ENCODE data around the gene SMIM15. TPM values are rescaled to one million over a fixed set of nuclear protein-coding genes. Genes with fewer than 3 reads are reported as not detected.

SMIM15 gene
- total RNA-seq, 4 donors from 2014 or later, result 23.1 to 30.6 (median 28.8) TPM

DNA sequence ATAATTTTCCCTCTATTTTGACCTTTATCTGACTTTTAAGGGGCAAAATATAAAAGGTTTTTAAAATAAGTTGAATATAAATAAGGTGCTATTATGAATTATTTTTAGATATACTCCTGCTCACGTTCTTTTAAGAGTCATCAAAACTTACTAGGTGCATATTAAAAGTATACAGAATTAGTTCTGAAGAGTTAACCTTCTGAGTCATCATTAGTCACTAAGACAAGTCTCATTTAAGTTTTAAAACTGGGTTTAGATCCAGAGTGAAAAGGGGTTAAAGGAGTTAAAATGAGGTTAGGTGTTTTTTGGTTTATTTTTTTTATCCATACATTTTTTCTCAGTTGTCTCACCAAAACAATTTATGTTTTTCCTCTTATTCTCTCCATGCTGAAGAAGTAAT, 41.7 kb downstream of the SMIM15 start:
- DNase-seq (ENCODE audit: low spot score) (no peak), ATAC-seq (ENCODE audit: low FRiP score) (no peak)
- TF ChIP-seq, protein P1, sequence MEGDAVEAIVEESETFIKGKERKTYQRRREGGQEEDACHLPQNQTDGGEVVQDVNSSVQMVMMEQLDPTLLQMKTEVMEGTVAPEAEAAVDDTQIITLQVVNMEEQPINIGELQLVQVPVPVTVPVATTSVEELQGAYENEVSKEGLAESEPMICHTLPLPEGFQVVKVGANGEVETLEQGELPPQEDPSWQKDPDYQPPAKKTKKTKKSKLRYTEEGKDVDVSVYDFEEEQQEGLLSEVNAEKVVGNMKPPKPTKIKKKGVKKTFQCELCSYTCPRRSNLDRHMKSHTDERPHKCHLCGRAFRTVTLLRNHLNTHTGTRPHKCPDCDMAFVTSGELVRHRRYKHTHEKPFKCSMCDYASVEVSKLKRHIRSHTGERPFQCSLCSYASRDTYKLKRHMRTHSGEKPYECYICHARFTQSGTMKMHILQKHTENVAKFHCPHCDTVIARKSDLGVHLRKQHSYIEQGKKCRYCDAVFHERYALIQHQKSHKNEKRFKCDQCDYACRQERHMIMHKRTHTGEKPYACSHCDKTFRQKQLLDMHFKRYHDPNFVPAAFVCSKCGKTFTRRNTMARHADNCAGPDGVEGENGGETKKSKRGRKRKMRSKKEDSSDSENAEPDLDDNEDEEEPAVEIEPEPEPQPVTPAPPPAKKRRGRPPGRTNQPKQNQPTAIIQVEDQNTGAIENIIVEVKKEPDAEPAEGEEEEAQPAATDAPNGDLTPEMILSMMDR (IDR thresholded peaks at IDR 0.05), result no peak

DNA sequence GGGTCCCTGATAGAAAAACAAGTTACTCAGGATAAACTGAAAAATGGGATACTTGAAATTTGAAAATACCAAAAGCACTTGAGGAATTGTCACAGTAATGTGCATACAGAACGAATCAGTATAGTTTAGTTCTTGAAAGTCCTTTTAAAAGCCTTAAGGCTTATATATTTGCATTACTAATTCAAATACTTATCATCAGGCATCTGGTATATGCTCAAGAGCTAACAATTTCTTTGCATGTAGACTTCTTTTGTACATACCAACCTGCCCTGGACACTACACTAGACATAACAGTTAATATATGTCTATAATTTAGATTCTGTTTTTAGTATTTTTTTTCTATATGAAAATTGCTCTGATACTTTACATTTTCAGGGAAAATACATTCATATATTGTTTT, 43.2 kb downstream of the SMIM15 start:
- TF ChIP-seq, protein P1 (IDR thresholded peaks at IDR 0.05), result no peak
- no peak for ATAC-seq (ENCODE audit: low FRiP score)
- DNase-seq (ENCODE audit: low spot score), result no peak

DNA sequence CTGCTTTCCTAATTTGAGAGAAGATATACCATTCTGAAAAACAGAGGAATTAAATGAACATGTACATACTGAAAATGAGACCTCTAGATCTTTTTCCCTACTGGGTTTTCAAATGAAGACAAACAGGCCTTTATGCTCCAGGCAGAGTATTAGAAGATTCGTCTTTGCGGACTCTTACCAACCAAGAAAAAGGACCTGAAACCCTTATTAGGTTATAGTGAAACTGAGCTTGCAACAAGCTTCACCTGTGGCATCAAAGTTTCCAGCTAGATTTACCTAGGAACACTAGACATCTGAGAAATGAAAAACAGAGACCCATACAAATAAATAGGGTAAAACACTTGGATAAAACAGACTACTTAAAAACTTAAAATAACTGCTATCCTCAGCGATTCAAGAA, 46.3 kb downstream of the SMIM15 start:
- TF ChIP-seq, protein P1 (IDR thresholded peaks at IDR 0.05), result no peak
- DNase-seq (ENCODE audit: low spot score) (no peak), ATAC-seq (ENCODE audit: low FRiP score) (no peak)

DNA sequence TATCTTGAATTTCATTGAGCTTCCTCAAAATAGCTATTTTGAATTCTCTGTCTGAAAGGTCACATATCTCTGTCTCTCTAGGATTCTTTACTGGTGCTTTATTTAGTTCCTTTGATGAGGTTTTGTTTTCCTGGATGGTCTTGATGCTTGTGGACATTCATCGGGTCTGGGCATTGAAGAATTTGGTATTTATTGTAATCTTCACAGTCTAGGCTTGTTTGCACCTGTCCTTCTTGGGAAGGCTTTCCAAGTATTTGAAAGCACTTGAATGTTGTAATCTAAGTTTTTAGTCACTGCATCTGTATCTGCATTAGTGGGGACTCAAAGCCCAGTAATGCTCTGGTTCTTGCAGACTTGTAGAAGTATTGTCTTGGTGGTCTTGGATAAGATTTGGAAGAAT, 47.8 kb downstream of the SMIM15 start:
- TF ChIP-seq, protein P1 (IDR thresholded peaks at IDR 0.05), result no peak
- ATAC-seq (ENCODE audit: low FRiP score) (no peak), DNase-seq (ENCODE audit: low spot score) (no peak)

Other genes starting within 250 kb of the SMIM15 start
- gene ERCC8, start 217.4 kb downstream of the SMIM15 start, total RNA-seq, result 10 to 100 TPM; 13.3 to 26.8 (median 15.9) TPM
- gene NDUFAF2, start 217.3 kb downstream of the SMIM15 start, total RNA-seq, result 10 to 100 TPM; 25.9 to 39.0 (median 27.0) TPM
- gene ZSWIM6, start 169.8 kb upstream of the SMIM15 start, total RNA-seq, result 10 to 100 TPM in 3 of 4 donors, 1 to 10 TPM in 1; 9.7 to 31.1 (median 18.6) TPM